PC-3 (cell line): ENCODE data around the gene AMFR. TPM values are rescaled to one million over a fixed set of nuclear protein-coding genes. Genes with fewer than 3 reads are reported as not detected.

Source experiments
- ATAC-seq: fragments of 200-7000 bp; cut with Tn5 transposase; 2 replicates; pipeline ENCODE4 v1.9.1; 2020; ENCODE audit warnings: mild to moderate bottlenecking, moderate library complexity
- BruUV-seq: library from RNA; stranded (reverse); fragments of 400-500 nt; replicated peaks from 2 replicates; lab custom pipeline; 2021; lab: Mats Ljungman, UMichigan
- CTCF ChIA-PET: fragments of 300-600 bp; sonication (Branson Sonifier 250); formaldehyde crosslinking; loops from one replicate; lab custom pipeline; 2022; ENCODE audit warnings: antibody characterized with exemption; lab: Charles Lee
- POLR2A ChIA-PET: fragments of 300-600 bp; sonication (Branson Sonifier 250); formaldehyde crosslinking; loops from one replicate; lab custom pipeline; 2022; ENCODE audit warnings: antibody characterized with exemption; ENCODE audit not compliant: unreplicated experiment; lab: Charles Lee
- DNase-seq: peaks from one replicate; pipeline ENCODE4 v3.0.0-alpha.2; 2015
- H2AFZ ChIP-seq: fragments of 300-600 bp; sonication (generic); 2 replicates; pipeline ENCODE4 v1.6.0; 2016; ENCODE audit warnings: antibody characterized with exemption, low read length
- H3F3A ChIP-seq: fragments of 300-600 bp; sonication (generic); one replicate; pipeline ENCODE4 v1.6.0; 2017; ENCODE audit warnings: antibody characterized with exemption, low read length, control low read depth, mild to moderate bottlenecking; ENCODE audit not compliant: unreplicated experiment
- H3K27ac ChIP-seq: fragments of 300-600 bp; sonication (generic); 2 replicates; pipeline ENCODE4 v1.5.1; 2016; ENCODE audit warnings: mild to moderate bottlenecking, low read length
- H3K27me3 ChIP-seq: fragments of 300-600 bp; sonication (generic); 2 replicates; pipeline ENCODE4 v1.6.1; 2016; ENCODE audit warnings: low read length, mixed read lengths
- H3K36me3 ChIP-seq: fragments of 300-600 bp; sonication (generic); 2 replicates; pipeline ENCODE4 v1.6.1; 2016; ENCODE audit warnings: low read depth, mixed run types, low read length, mixed read lengths
- H3K4me1 ChIP-seq: fragments of 300-600 bp; sonication (generic); 2 replicates; pipeline ENCODE4 v1.5.1; 2016; ENCODE audit warnings: low read length; ENCODE audit not compliant: insufficient read depth
- H3K4me2 ChIP-seq: fragments of 300-600 bp; sonication (generic); 2 replicates; pipeline ENCODE4 v1.6.0; 2016; ENCODE audit warnings: low read length
- H3K4me3 ChIP-seq: fragments of 300-600 bp; sonication (generic); 2 replicates; pipeline ENCODE4 v1.5.1; 2016; ENCODE audit warnings: mild to moderate bottlenecking, low read length, mixed read lengths
- H3K79me2 ChIP-seq: fragments of 300-600 bp; sonication (generic); 2 replicates; pipeline ENCODE4 v1.6.1; 2017; ENCODE audit warnings: low read length, mixed read lengths
- H3K9ac ChIP-seq: fragments of 300-600 bp; sonication (generic); 2 replicates; pipeline ENCODE4 v1.6.0; 2016; ENCODE audit warnings: mild to moderate bottlenecking, low read length
- H3K9me2 ChIP-seq: fragments of 300-600 bp; sonication (generic); replicated peaks from 2 replicates; pipeline ENCODE4 v1.6.1; 2016; ENCODE audit warnings: mixed run types, low read length, mixed read lengths
- H3K9me3 ChIP-seq: fragments of 300-600 bp; sonication (generic); 2 replicates; pipeline ENCODE4 v1.6.1; 2016; ENCODE audit warnings: low read length, mixed read lengths
- H4K20me1 ChIP-seq: fragments of 300-600 bp; sonication (generic); 2 replicates; pipeline ENCODE4 v1.6.1; 2016; ENCODE audit warnings: low read length, mixed read lengths
- EZH2 ChIP-seq: fragments of 300-600 bp; sonication (generic); IDR thresholded peaks from one replicate; pipeline ENCODE4 v1.6.1; 2017; ENCODE audit warnings: antibody characterized with exemption, mild to moderate bottlenecking, low read length; ENCODE audit not compliant: unreplicated experiment
- EZH2phosphoT487 ChIP-seq: fragments of 300-600 bp; sonication (generic); IDR thresholded peaks from 2 replicates; pipeline ENCODE4 v1.6.1; 2018; ENCODE audit warnings: mild to moderate bottlenecking, antibody characterized with exemption, low read length, borderline replicate concordance
- intact Hi-C: fragments of 100-400 bp; cut with micrococcal nuclease; formaldehyde crosslinking; loops from 2 replicates; pipeline ENCODE4 v1.9.0; 2023
- total RNA-seq: library from RNA; depleted of rRNA; stranded (reverse); fragments of >200 nt; gene quantifications from 2 replicates; pipeline ENCODE4 v1.2.3, GENCODE V29; 2014
- TF ChIP-seq, protein P1 (sequence below): fragments of 300-600 bp; sonication (generic); conservative IDR thresholded peaks from 2 replicates; pipeline ENCODE4 v1.5.1; 2017; ENCODE audit warnings: antibody characterized with exemption, low read depth, mild to moderate bottlenecking, low read length

Gene AMFR
- total RNA-seq, 1 experiment from 2014 or later, result 98.9 TPM

DNA sequence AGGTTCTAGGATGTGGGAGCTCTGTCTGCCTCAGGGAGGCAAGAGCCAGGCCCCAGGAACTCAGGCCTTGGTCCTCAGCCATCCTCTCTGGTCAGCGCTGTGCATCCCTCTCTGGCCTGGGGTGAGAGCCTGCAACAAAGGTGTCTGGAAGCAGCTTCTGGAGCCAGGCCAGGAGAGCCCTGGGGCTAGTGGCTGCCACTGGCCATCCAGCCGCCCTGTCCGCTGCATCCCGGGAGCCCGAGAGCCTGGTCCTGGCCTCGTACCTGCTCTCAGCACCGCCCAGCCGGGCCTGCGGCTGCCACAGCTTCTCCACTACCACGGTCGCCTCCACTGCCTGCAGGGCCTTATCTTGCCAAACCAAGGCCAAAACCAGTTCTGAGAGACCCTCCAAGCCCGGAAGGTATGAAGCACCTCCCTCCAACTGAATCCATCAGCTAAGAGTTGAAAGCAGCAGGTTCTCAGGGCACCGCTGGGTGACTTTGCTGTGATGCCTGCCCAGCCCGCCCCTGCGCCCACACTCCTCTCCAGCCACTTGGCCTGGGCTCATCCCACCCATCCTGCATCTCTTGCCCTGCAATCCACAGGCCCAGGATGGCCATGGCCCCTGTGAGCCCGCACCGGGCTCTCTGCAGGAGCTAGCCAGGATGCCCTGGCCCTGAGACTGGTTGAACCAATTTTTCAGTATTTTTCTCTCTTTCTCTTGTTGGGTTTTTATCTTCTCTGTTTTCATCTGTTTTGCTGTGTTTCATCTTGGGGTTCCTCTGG, 85.7 kb downstream of the AMFR start:
- Histone ChIP-seq H3K27ac (no peak overlapping the region), H4K20me1 (no peaks in the 10 kb centered on the region), H3K36me3 (no peaks in the 10 kb centered on the region), H3K9me3 (no peaks in the 10 kb centered on the region), H3K9ac (no peak overlapping the region), H3K4me3 (no peak overlapping the region), H3K79me2 (no peaks in the 10 kb centered on the region), H2AFZ (no peak overlapping the region), H3K4me1 (peaks cover 11% of the 10 kb centered on the region; the same call in 1 of the 2 replicates), H3K27me3 (no peaks in the 10 kb centered on the region), H3F3A (no peaks in the 10 kb centered on the region), H3K9me2 (no peaks in the 10 kb centered on the region), H3K4me2 (no peak overlapping the region)
- intact Hi-C loops, result no loop called here
- no TSS peak for BruUV-seq
- DNase-seq (no peak), ATAC-seq (no peak)
- ChIA-PET CTCF (no interaction called here), POLR2A (no interaction called here)
- no peak for TF ChIP-seq EZH2

DNA sequence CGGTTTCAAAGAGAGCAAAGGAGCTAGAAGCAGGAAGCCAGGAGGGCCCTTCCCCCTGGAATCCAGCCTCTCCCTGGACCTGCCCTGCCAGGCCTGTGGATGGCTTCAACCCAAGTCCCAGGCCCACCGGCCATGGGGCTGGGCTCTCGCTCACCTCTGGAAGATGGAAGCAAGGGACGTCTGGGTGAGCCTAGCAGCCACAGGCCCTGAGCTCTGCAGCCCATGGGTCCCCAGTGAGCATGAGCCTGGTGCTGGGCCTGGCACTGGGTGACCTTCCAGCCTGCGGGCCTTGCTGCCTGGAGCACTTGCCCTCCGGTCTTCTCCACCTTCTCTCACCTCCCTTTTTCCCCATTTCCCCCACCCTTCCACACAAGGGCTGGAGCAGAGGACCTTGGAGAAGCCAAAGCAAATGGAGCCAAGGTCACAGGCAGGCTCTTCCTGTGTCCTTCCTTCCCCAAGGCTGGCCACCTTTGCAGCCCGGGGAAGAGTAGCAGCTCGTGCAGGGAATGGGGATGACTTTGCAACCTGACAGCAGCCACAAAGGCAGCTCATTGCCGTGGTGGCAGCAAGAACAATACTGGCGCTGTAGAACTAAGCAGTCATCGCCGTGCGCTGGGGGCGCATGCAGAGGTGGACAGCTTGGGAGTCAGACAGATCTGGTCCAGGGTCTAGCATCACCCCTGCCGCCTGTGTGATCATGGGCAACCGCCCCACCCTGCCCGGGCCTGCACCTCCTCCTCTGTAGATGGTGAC, 86.6 kb downstream of the AMFR start:
- Histone ChIP-seq H2AFZ (no peak overlapping the region), H3K9me3 (no peaks in the 10 kb centered on the region), H3K9me2 (no peaks in the 10 kb centered on the region), H4K20me1 (no peaks in the 10 kb centered on the region), H3K36me3 (no peaks in the 10 kb centered on the region), H3K4me3 (no peak overlapping the region), H3K27me3 (no peaks in the 10 kb centered on the region), H3K9ac (no peak overlapping the region), H3F3A (no peaks in the 10 kb centered on the region), H3K4me2 (no peak overlapping the region), H3K4me1 (peaks cover 2% of the 10 kb centered on the region; the same call in 1 of the 2 replicates), H3K79me2 (no peaks in the 10 kb centered on the region), H3K27ac (no peak overlapping the region)
- ATAC-seq (no peak), DNase-seq (no peak)
- BruUV-seq, result no TSS peak
- CTCF ChIA-PET, result no interaction called here
- POLR2A ChIA-PET, result no interaction called here
- TF ChIP-seq EZH2phosphoT487, result no peak
- no peak for TF ChIP-seq EZH2
- TF ChIP-seq, protein P1, sequence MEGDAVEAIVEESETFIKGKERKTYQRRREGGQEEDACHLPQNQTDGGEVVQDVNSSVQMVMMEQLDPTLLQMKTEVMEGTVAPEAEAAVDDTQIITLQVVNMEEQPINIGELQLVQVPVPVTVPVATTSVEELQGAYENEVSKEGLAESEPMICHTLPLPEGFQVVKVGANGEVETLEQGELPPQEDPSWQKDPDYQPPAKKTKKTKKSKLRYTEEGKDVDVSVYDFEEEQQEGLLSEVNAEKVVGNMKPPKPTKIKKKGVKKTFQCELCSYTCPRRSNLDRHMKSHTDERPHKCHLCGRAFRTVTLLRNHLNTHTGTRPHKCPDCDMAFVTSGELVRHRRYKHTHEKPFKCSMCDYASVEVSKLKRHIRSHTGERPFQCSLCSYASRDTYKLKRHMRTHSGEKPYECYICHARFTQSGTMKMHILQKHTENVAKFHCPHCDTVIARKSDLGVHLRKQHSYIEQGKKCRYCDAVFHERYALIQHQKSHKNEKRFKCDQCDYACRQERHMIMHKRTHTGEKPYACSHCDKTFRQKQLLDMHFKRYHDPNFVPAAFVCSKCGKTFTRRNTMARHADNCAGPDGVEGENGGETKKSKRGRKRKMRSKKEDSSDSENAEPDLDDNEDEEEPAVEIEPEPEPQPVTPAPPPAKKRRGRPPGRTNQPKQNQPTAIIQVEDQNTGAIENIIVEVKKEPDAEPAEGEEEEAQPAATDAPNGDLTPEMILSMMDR, result no peak
- intact Hi-C loops, result no loop called here

DNA sequence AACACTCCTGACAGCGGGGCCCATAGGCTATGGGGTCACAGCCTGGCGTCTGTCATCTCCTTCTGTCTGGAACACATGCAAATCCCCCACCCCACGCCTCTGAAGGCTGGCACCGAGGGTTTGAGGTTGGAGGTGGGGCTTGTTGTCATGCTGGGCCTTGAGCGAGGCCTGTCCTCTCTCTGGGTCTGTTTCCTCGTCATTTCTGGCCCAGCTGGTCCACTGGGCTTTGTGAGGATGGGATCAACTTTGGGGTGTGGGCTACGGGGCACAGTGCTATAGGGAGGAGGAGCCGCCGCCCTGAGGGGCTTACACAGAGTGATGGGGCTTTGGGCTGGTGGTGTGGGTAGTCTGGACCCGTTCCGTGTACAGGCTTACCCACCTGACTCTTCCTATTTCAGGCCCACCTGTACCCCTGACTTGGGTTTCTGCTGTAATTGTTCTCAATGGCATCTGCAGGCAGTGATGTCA, 87.5 kb downstream of the AMFR start:
- Histone ChIP-seq H4K20me1 (no peaks in the 10 kb centered on the region), H3K27ac (no peak overlapping the region), H3F3A (no peaks in the 10 kb centered on the region), H3K79me2 (no peaks in the 10 kb centered on the region), H3K4me2 (no peak overlapping the region), H3K4me1 (no peaks in the 10 kb centered on the region), H3K36me3 (no peaks in the 10 kb centered on the region), H3K27me3 (no peaks in the 10 kb centered on the region), H2AFZ (no peak overlapping the region), H3K4me3 (no peak overlapping the region), H3K9me2 (no peaks in the 10 kb centered on the region), H3K9ac (no peak overlapping the region), H3K9me3 (no peaks in the 10 kb centered on the region)
- intact Hi-C loops, result no loop called here
- CTCF ChIA-PET, result no interaction called here
- BruUV-seq, result no TSS peak
- TF ChIP-seq, protein P1, result no peak
- TF ChIP-seq EZH2, result no peak
- no peak for TF ChIP-seq EZH2phosphoT487
- DNase-seq (no peak), ATAC-seq (no peak)
- POLR2A ChIA-PET, result no interaction called here
